Endodermal cell (in vitro differentiated cells): ENCODE data around the gene KCNN3. TPM values are rescaled to one million over a fixed set of nuclear protein-coding genes. Genes with fewer than 3 reads are reported as not detected.
A peak's percentile ranks its signal among the peaks of the same experiment; 100 is the strongest.

ENCODE experiments used
- DNase-seq: peaks from one replicate; pipeline ENCODE4 v3.0.0-alpha.2; 2017
- H3K27ac ChIP-seq: 2 replicates; pipeline ENCODE4 v1.5.1; 2013; ENCODE audit warnings: mild to moderate bottlenecking, low read depth, low read length, moderate library complexity
- H3K27me3 ChIP-seq: 2 replicates; pipeline ENCODE4 v1.6.1; 2013; ENCODE audit warnings: mild to moderate bottlenecking, low read length, moderate library complexity; ENCODE audit not compliant: insufficient read depth, control insufficient read depth, poor library complexity, severe bottlenecking
- H3K36me3 ChIP-seq: 2 replicates; pipeline ENCODE4 v1.7.0; 2013; ENCODE audit warnings: mild to moderate bottlenecking, low read length, moderate library complexity; ENCODE audit not compliant: control insufficient read depth, insufficient read depth
- H3K4me1 ChIP-seq: one replicate; pipeline ENCODE4 v1.7.0; 2013; ENCODE audit warnings: low read length; ENCODE audit not compliant: control insufficient read depth, insufficient read depth
- H3K4me3 ChIP-seq: 2 replicates; pipeline ENCODE4 v1.5.1; 2013; ENCODE audit warnings: mild to moderate bottlenecking, low read length, moderate library complexity
- H3K9ac ChIP-seq: 2 replicates; pipeline ENCODE4 v1.6.1; 2013; ENCODE audit warnings: mild to moderate bottlenecking, low read length, moderate library complexity; ENCODE audit not compliant: poor library complexity, severe bottlenecking; ENCODE audit errors: extremely low read depth
- H3K9me3 ChIP-seq: 2 replicates; pipeline ENCODE4 v1.6.1; 2013; ENCODE audit warnings: mild to moderate bottlenecking, low read length, moderate library complexity; ENCODE audit not compliant: control insufficient read depth
- H3K27ac Mint-ChIP-seq: 2 replicates; pipeline ENCODE4 v1.8.0; 2020; ENCODE audit warnings: mixed read lengths
- H3K27me3 Mint-ChIP-seq: 2 replicates; pipeline ENCODE4 v1.8.0; 2021; ENCODE audit warnings: mild to moderate bottlenecking, mixed read lengths; ENCODE audit not compliant: insufficient read depth
- H3K36me3 Mint-ChIP-seq: 2 replicates; pipeline ENCODE4 v1.8.0; 2020; ENCODE audit warnings: low read depth, mixed read lengths
- H3K4me1 Mint-ChIP-seq: 2 replicates; pipeline ENCODE4 v1.8.0; 2020; ENCODE audit warnings: mixed read lengths
- H3K4me3 Mint-ChIP-seq: 2 replicates; pipeline ENCODE4 v1.8.0; 2020; ENCODE audit warnings: mild to moderate bottlenecking, moderate library complexity, mixed read lengths
- H3K9me3 Mint-ChIP-seq: 2 replicates; pipeline ENCODE4 v1.8.0; 2020; ENCODE audit warnings: mild to moderate bottlenecking, mixed read lengths
- WGBS, 2 experiments: methylation state at CpG; one replicate each; pipeline versions ENCODE4 v1.1.5 to v1.1.7; 2013; ENCODE audit warnings: missing lambda C conversion rate in 2 of 2, mixed read lengths in 1 of 2; ENCODE audit not compliant: insufficient coverage in 1 of 2, insufficient read length in 1 of 2; 5-methylcytosine and 5-hydroxymethylcytosine counted together
- total RNA-seq, 2 donors: library from RNA; stranded (reverse); fragmentation: NEBNext Ultra II Directional in 1 of 2; extraction: Animal tissue kit (Norgen Biotek cat#: 25700) in 1 of 2; gene quantifications; 2 replicates in 1 of 2; 3 replicates in 1 of 2; pipeline ENCODE4 v1.2.1, GENCODE V29; 2021
- TF ChIP-seq, protein P1 (sequence below): fragments of 200-600 bp; sonication (generic); conservative IDR thresholded peaks from 2 replicates; pipeline ENCODE4 v1.5.0; 2021; ENCODE audit warnings: antibody characterized with exemption, mild to moderate bottlenecking

Gene KCNN3
- total RNA-seq, 2 donors from 2014 or later = 0.57 to 0.75 TPM

DNA sequence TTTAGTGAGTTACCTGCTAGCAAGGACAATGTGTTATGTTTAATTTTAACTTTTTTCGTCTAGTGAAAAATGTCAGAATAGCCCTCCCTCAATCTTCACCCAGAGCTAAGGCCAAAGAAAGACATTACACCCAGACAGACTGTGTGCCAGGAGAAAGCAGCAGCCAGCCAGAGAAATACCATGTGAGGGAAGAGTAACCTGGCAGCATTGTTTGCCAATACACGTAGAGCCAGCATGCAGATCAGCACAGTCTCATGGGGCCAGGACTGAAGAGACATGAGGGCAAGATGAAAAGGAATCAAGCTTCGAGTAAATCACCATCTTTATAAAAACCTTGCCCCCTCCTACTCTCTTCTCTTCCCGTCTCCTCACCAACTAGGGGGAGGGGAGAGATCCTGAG, 173.6 kb downstream of the KCNN3 start:
- Histone ChIP-seq H3K9me3 (no peaks in the 10 kb centered on the region), H3K27me3 (peaks cover 9% of the 10 kb centered on the region), H3K9ac (no peak overlapping the region), H3K27ac (no peak overlapping the region), H3K4me3 (no peak overlapping the region), H3K36me3 (no peaks in the 10 kb centered on the region), H3K4me1 (no peaks in the 10 kb centered on the region)
- Mint-ChIP-seq H3K9me3 (no peaks in the 10 kb centered on the region), H3K4me3 (no peak overlapping the region), H3K27me3 (peaks cover 3% of the 10 kb centered on the region), H3K4me1 (no peaks in the 10 kb centered on the region), H3K36me3 (no peaks in the 10 kb centered on the region), H3K27ac (no peak overlapping the region)
- TF ChIP-seq, protein P1, sequence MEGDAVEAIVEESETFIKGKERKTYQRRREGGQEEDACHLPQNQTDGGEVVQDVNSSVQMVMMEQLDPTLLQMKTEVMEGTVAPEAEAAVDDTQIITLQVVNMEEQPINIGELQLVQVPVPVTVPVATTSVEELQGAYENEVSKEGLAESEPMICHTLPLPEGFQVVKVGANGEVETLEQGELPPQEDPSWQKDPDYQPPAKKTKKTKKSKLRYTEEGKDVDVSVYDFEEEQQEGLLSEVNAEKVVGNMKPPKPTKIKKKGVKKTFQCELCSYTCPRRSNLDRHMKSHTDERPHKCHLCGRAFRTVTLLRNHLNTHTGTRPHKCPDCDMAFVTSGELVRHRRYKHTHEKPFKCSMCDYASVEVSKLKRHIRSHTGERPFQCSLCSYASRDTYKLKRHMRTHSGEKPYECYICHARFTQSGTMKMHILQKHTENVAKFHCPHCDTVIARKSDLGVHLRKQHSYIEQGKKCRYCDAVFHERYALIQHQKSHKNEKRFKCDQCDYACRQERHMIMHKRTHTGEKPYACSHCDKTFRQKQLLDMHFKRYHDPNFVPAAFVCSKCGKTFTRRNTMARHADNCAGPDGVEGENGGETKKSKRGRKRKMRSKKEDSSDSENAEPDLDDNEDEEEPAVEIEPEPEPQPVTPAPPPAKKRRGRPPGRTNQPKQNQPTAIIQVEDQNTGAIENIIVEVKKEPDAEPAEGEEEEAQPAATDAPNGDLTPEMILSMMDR = no peak
- 64 to 91% methylated on average over 1 to 4 of the region's 4 CpGs for WGBS, 2 experiments
- DNase-seq = no peak

DNA sequence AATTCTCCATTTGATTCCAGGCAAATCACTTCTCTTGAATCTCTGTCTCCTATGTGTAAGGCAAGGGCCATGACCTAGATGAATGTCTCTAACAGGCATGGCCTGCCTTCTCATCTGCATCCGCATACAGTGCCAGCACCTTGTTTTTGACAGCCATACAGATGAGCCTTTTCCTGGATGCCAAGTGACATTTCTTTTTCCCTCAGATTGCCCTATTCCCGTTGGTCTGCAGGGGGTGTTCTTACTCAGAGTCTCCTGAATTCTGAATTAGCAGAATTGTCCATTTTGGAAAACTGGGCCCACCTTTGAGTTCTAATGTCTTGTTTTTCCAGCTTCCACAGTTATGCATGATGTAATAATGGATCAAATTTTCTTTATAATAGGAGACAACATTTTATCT, 174.1 kb downstream of the KCNN3 start:
- no peaks in the 10 kb centered on the region for H3K9me3 Mint-ChIP-seq
- DNase-seq = no peak
- no peak overlapping the region for H3K4me3 ChIP-seq
- H3K27me3 Mint-ChIP-seq = peaks cover 3% of the 10 kb centered on the region
- H3K27ac Mint-ChIP-seq = no peak overlapping the region
- 57 to 64% methylated on average over 2 of the region's 2 CpGs for WGBS, 2 experiments
- no peaks in the 10 kb centered on the region for H3K9me3 ChIP-seq
- H3K27me3 ChIP-seq = peaks cover 9% of the 10 kb centered on the region
- no peaks in the 10 kb centered on the region for H3K36me3 Mint-ChIP-seq
- H3K4me3 Mint-ChIP-seq = no peak overlapping the region
- H3K4me1 Mint-ChIP-seq = no peaks in the 10 kb centered on the region
- TF ChIP-seq, protein P1 = peak; percentile 63
- H3K36me3 ChIP-seq = no peaks in the 10 kb centered on the region
- H3K27ac ChIP-seq = no peak overlapping the region
- no peak overlapping the region for H3K9ac ChIP-seq
- no peaks in the 10 kb centered on the region for H3K4me1 ChIP-seq

DNA sequence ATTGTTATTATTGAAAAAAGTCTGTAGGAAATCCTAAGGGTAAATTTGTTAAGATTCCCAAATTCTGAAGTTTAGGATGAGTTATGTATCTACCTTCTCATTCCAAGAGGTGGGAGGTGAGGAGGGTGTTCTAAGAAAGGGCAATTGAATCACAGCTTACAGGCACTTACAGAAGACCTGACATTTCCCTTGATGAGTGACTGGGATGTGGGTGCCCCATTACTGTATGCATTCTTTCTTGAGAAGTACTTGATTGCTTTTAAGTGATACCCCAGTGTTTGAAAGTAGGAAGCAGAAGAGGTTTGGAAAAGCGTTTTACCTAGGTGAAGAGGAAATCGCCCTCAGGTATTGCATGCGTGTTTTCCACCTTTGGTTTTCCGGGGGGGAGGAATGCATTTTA, 175.1 kb downstream of the KCNN3 start:
- Mint-ChIP-seq H3K4me1 (no peaks in the 10 kb centered on the region), H3K27me3 (peaks cover 3% of the 10 kb centered on the region), H3K36me3 (no peaks in the 10 kb centered on the region), H3K4me3 (no peak overlapping the region), H3K27ac (no peak overlapping the region), H3K9me3 (no peaks in the 10 kb centered on the region)
- no peak overlapping the region for H3K4me3 ChIP-seq
- no peaks in the 10 kb centered on the region for H3K36me3 ChIP-seq
- no peaks in the 10 kb centered on the region for H3K9me3 ChIP-seq
- peaks cover 9% of the 10 kb centered on the region for H3K27me3 ChIP-seq
- H3K9ac ChIP-seq = no peak overlapping the region
- no peaks in the 10 kb centered on the region for H3K4me1 ChIP-seq
- H3K27ac ChIP-seq = no peak overlapping the region
- DNase-seq = no peak
- TF ChIP-seq, protein P1 = no peak
- WGBS, 2 experiments = 91 to 92% methylated on average over 4 of the region's 4 CpGs
